Sigmoid colon (tissue), 7 donors: ENCODE results near the gene GNB4. TPM values are rescaled to one million over a fixed set of nuclear protein-coding genes. Genes with fewer than 3 reads are reported as not detected.

Experiments
- DNase-seq: peaks from one replicate; pipeline ENCODE4 v3.0.0-alpha.2; 2019
- H3K27ac ChIP-seq, 4 donors: fragments of 200-600 bp; sonication (generic); one replicate each; pipeline ENCODE4 v1.5.1; 2016 to 2019; ENCODE audit warnings: mild to moderate bottlenecking in 1 of 4
- H3K27me3 ChIP-seq, 3 donors: fragments of 200-600 bp; sonication (generic); one replicate each; pipeline ENCODE4 v1.5.1; 2019; ENCODE audit warnings: mild to moderate bottlenecking in 1 of 3
- H3K36me3 ChIP-seq, 4 donors: fragments of 200-600 bp; sonication (generic); one replicate each; pipeline ENCODE4 v1.5.1; 2016 to 2019
- H3K4me1 ChIP-seq, 4 donors: fragments of 200-600 bp; sonication (generic); one replicate each; pipeline ENCODE4 v1.5.1; 2017 to 2019
- H3K4me3 ChIP-seq, 4 donors: fragments of 200-600 bp; sonication (generic); one replicate each; pipeline ENCODE4 v1.5.1; 2017 to 2019; ENCODE audit warnings: mild to moderate bottlenecking in 2 of 4, moderate library complexity in 1 of 4
- H3K9me3 ChIP-seq, 4 donors: fragments of 200-600 bp in 3 of 4; sonication (generic) in 3 of 4; one replicate each; pipeline versions ENCODE4 v1.5.1 to v1.6.1; 2013 to 2019
- EP300 ChIP-seq, 4 donors: sonication (generic); formaldehyde crosslinking; IDR thresholded peaks; one replicate each; pipeline ENCODE4 v1.6.1; 2017; ENCODE audit warnings: antibody characterized with exemption in 4 of 4
- POLR2A ChIP-seq, 2 donors: fragments of 450-650 bp; IDR thresholded peaks; one replicate each; pipeline ENCODE4 v1.6.1; 2016; ENCODE audit warnings: antibody characterized with exemption in 2 of 2, mild to moderate bottlenecking in 2 of 2, moderate library complexity in 2 of 2
- POLR2AphosphoS5 ChIP-seq, 4 donors: sonication (generic); formaldehyde crosslinking; IDR thresholded peaks; one replicate each; pipeline ENCODE4 v1.6.1; 2017; ENCODE audit warnings: antibody characterized with exemption in 4 of 4
- WGBS, 2 donors: extraction: QIAGEN DNeasy Blood & Tissue Kit; methylation state at CpG; one replicate each; pipeline ENCODE4 v1.1.7; 2013; 5-methylcytosine and 5-hydroxymethylcytosine counted together
- intact Hi-C: fragments of 100-400 bp; cut with DNase I; formaldehyde crosslinking; loops from one replicate; pipeline ENCODE4 v1.15.1; 2023
- polyA plus RNA-seq, 3 donors: library from polyadenylated mRNA; stranded (reverse); fragments of 200-250 nt; gene quantifications; one replicate each; pipeline ENCODE4 v1.2.3, GENCODE V29; 2013
- total RNA-seq, 4 donors: library from RNA; depleted of rRNA; stranded (reverse); fragments of >200 nt; gene quantifications; one replicate each; pipeline ENCODE4 v1.1.0, GENCODE V29; 2016
- TF ChIP-seq, protein P1 (sequence below), 4 experiments: fragments of 450-650 bp in 3 of 4; fragments of 200-600 bp in 1 of 4; IDR thresholded peaks; one replicate each; pipeline ENCODE4 v1.5.1; 2016 to 2019; ENCODE audit warnings: antibody characterized with exemption in 4 of 4, mild to moderate bottlenecking in 3 of 4, moderate library complexity in 2 of 4
- donor health status: healthy with polysubstance abuse.
- donor health status: Bipolar disorder and iron deficiency.
- donor health status: healthy.

The GNB4 gene
- total RNA-seq (10 to 100 TPM; 32.5 to 44.3 (median 37.4) TPM), polyA plus RNA-seq (1 to 10 TPM; 3.6 to 7.9 (median 4.4) TPM)

DNA sequence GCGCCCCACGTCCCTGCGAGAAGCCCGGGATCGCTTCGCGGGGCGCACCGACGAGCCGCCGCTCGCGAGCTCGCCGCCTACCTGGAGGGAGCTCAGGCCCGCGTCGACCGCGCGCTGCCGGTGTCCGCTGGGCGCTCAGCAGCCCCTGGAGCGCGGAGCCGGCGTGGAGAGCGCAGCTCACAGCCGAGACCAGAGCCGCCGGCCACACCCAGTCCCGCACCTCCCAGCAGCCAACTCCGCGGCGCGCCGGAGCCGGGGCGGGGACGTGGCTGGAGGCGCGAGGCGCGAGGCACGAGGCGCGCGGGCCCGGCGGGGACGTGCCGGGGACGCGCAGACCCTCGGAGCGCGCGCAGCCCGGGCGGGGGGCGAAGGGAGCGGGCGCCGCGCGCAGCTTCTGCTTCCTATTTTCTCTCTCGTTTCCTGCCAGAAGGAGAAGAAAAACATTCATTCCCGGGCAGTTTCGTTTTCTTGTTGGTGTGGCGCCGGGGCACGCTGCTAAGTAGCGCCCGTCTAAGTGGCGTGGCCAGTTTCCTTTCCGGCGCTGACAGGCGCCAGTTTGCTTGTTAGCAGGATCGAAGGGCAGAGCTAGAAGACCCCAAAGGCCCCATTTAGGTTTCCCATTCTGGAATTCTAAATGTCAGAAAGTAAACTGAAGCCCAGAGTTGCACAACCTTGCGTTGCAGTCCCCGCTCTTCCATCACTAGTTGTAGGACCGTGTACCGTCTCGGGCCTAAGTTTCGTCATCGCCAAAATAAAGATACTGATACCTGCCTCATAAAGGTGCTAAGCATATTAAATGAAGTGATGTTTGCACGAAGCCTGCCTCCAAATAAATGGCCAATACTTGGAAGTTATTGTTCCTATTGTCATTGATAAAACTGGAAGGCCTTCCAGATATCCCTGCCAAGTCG is at the start of gene GNB4:
GNB4 (minus strand) TSS at position 206 of the 911 bp plus-strand sequence. CDS start 25,270 bp downstream, outside the sequence.
- H3K4me3 ChIP-seq, result peak within 1 kb of the TSS; percentile 63 to 84 (median 68)
- H3K4me1 ChIP-seq, result peaks cover 0 to 35% (median 25%) of the 10 kb centered on the region in 4 donors
- H3K9me3 ChIP-seq, result no peaks in the 10 kb centered on the region
- H3K27me3 ChIP-seq, result no peaks in the 10 kb centered on the region
- H3K27ac ChIP-seq, result peak within 1 kb of the TSS; percentile 88 to 96 (median 94)
- intact Hi-C loops, result loop anchor here (2.0 to 5.0 kb wide), 4 partner anchors 76 to 129 kb away; partner anchors contain the start of genes ACTL6A, MFN1 and ZNF639
- 3 to 7% methylated on average over 90 of the region's 90 CpGs for WGBS, 2 donors
- peak; percentile 88 for DNase-seq
- peak in 3 of 4 donors; percentile 59 to 62 (median 59) for TF ChIP-seq POLR2AphosphoS5 (IDR thresholded peaks at IDR 0.05)
- TF ChIP-seq, protein P1, sequence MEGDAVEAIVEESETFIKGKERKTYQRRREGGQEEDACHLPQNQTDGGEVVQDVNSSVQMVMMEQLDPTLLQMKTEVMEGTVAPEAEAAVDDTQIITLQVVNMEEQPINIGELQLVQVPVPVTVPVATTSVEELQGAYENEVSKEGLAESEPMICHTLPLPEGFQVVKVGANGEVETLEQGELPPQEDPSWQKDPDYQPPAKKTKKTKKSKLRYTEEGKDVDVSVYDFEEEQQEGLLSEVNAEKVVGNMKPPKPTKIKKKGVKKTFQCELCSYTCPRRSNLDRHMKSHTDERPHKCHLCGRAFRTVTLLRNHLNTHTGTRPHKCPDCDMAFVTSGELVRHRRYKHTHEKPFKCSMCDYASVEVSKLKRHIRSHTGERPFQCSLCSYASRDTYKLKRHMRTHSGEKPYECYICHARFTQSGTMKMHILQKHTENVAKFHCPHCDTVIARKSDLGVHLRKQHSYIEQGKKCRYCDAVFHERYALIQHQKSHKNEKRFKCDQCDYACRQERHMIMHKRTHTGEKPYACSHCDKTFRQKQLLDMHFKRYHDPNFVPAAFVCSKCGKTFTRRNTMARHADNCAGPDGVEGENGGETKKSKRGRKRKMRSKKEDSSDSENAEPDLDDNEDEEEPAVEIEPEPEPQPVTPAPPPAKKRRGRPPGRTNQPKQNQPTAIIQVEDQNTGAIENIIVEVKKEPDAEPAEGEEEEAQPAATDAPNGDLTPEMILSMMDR (IDR thresholded peaks at IDR 0.05), result no peak
- H3K36me3 ChIP-seq, result no peaks in the 10 kb centered on the region

DNA sequence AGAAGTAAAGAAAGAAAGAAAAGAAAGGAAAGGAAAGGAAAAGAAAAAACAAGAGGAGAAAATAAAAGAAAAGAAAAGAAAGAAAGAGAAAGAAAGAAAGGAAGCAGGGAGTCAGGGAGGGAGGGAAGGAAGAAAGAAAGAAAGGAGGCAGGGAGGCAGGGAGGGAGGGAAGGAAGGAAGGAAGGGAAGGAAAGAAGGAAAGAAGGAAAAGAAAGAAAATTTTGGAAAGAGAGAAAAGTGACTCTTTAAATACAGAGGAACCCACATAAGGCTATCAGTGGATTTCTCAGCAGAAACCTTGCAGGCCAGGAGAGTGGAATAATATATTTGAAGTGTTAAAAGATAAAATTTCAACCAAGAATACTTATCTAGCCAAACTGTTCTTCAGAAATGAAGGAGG is 44.2 kb upstream of the GNB4 start:
- no peak for DNase-seq
- Histone ChIP-seq H3K4me3 (no peak overlapping the region), H3K27ac (no peak overlapping the region), H3K36me3 (no peaks in the 10 kb centered on the region), H3K9me3 (peaks cover 3 to 18% (median 10%) of the 10 kb centered on the region in 4 donors), H3K27me3 (no peaks in the 10 kb centered on the region), H3K4me1 (no peaks in the 10 kb centered on the region)
- intact Hi-C loops, result no loop called here
- TF ChIP-seq POLR2AphosphoS5 (IDR thresholded peaks at IDR 0.05) (no peak), POLR2A (IDR thresholded peaks at IDR 0.05) (no peak), EP300 (IDR thresholded peaks at IDR 0.05) (no peak)
- TF ChIP-seq, protein P1 (IDR thresholded peaks at IDR 0.05), result no peak

DNA sequence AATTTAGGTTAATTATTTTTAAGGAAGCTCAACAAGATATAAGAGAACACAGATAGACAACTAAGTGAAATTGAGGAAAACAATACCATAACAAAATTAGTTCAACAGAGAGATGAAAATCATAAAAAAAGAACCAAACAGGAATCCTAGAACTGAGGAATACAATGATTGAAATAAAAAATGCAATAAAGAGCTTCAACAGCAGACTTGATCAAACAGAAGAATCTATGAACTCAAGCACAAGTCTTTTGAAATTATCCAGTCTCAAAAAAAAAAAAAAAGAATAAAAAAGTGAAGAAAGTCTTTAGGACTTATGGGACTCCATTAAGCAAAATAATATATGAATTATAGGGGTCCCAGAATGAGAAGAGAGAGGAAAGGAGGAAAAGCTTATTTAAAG is 42.0 kb upstream of the GNB4 start:
- Histone ChIP-seq H3K9me3 (peaks cover 3 to 15% (median 12%) of the 10 kb centered on the region in 4 donors), H3K4me3 (no peak overlapping the region), H3K4me1 (no peaks in the 10 kb centered on the region), H3K27me3 (no peaks in the 10 kb centered on the region), H3K36me3 (no peaks in the 10 kb centered on the region), H3K27ac (no peak overlapping the region)
- no peak for DNase-seq
- intact Hi-C loops, result no loop called here
- no peak for TF ChIP-seq EP300 (IDR thresholded peaks at IDR 0.05)

DNA sequence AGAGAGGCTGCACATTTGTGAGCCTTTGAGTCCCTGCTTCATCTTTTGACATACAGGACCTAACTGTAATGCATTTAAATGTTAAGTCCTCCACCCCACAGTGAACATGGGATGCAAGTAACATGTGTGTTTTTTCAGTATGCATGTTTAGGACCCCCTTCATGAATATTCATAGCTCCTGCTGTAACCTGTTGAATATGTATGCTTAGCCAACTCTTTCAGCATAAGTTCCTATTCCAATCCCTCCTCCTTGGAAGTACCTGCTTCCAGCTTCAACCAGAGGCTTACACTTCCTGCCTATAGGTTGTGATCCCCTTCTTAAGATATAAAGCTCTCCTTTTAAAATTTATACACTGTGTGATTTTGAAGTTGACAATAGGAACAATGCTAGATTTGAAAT is 36.9 kb upstream of the GNB4 start:
- no peak overlapping the region for H3K4me3 ChIP-seq

DNA sequence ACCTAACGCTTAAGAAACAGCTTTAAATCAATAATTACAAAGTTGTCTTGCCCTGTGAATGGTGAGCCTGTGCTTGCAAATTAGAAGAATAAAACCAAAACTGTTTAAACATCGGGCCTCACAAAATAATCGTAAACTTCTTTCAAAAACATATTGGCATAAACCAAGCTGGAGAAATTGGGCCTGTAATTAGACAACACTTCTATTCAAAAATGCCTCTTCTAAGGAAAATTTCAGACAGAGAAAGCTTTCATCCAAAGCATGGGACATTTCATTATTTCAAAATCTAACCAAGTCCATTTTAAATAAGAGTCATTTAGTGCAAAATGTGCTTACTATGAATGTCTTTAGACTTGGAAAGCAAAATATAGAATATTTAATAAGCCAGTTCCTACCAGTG is 35.5 kb upstream of the GNB4 start:
- H3K36me3 ChIP-seq, result no peaks in the 10 kb centered on the region
- intact Hi-C loops, result no loop called here
- WGBS, 2 donors, result 69 to 71% methylated on average over 3 of the region's 3 CpGs
- H3K4me3 ChIP-seq, result no peak overlapping the region
- DNase-seq, result no peak
- H3K9me3 ChIP-seq, result peaks cover 0 to 4% (median 1%) of the 10 kb centered on the region in 4 donors
- no peak overlapping the region for H3K27ac ChIP-seq
- no peaks in the 10 kb centered on the region for H3K27me3 ChIP-seq
- TF ChIP-seq EP300 (IDR thresholded peaks at IDR 0.05) (no peak), POLR2AphosphoS5 (IDR thresholded peaks at IDR 0.05) (no peak), POLR2A (IDR thresholded peaks at IDR 0.05) (no peak)
- TF ChIP-seq, protein P1 (IDR thresholded peaks at IDR 0.05), result no peak
- H3K4me1 ChIP-seq, result no peaks in the 10 kb centered on the region

More for the DNA sequence above, 36.9 kb upstream of the GNB4 start:
- no peaks in the 10 kb centered on the region for H3K27me3 ChIP-seq
- TF ChIP-seq POLR2A (IDR thresholded peaks at IDR 0.05) (no peak), POLR2AphosphoS5 (IDR thresholded peaks at IDR 0.05) (no peak), EP300 (IDR thresholded peaks at IDR 0.05) (no peak)
- TF ChIP-seq, protein P1 (IDR thresholded peaks at IDR 0.05), result no peak
- H3K9me3 ChIP-seq, result peaks cover 3 to 12% (median 6%) of the 10 kb centered on the region in 4 donors
- no peak overlapping the region for H3K27ac ChIP-seq
- H3K4me1 ChIP-seq, result no peaks in the 10 kb centered on the region
- DNase-seq, result no peak
- intact Hi-C loops, result no loop called here
- no peaks in the 10 kb centered on the region for H3K36me3 ChIP-seq
